ENCODE measurements around the gene PDE9A. TPM values are rescaled to one million over a fixed set of nuclear protein-coding genes. Genes with fewer than 3 reads are reported as not detected.
A peak's percentile ranks its signal among the peaks of the same experiment; 100 is the strongest.

Gene PDE9A
- total and polyA plus RNA-seq, 2 donors (not counting 3 experiments of a cell fraction or from before 2014, with no cell fraction given) = 0.28 to 2.2 TPM

DNA sequence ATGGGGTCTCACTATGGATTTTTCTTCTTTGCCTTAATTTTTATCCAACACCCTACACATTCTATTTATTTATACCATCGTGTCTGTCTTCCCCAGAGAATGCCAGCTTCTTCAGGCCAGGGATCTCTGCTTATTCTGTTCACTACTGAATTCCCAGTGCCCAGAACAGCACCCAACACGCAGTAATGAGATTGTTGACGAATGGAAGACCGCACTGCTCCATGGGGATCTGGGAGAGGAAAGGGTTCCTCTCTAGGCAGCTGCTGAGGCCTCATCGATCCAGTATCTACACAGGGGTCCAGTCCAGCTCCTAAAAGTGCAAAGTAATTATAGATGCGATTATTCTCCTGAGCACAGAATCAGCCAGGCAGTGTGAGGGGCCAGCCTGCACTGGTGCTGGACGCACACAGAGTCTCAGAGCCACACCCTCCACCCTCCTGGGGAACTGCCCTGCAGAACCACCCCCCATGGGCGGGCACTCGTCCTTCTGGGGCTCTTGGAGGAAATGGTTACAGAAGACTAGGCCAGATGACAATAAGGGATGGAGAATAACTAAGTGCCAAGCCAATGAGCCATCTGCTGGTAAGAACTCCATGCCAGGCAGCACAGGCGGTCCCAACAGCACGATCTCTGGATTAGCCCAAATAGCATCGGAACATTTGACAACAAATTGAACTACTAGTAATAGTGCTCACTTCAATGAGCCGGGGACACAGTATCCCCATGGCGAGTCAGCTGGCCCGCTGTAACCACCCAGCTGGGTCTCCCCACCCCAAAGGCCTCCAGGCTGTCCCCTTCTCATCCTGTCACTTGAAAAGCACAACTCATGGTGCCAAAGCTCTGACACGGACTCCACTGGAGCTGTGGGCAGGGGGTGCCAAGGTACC lies 1.7 kb upstream of the PDE9A start:
- no peaks in the 10 kb centered on the region for H3K79me2 ChIP-seq (ENCODE audit: control insufficient read depth, insufficient read depth, low read length)
- H3K27ac ChIP-seq (ENCODE audit: insufficient read depth, low read depth, low read length) = no peak overlapping the region
- intact Hi-C loops (cut with micrococcal nuclease) = loop anchor here (1.0 kb wide), 1 partner anchor 167 kb away; no protein-coding TSS in a partner anchor
- H3K9me1 ChIP-seq (replicated peaks; ENCODE audit: control insufficient read depth, extremely low read depth, insufficient read depth, low read length) = no peaks in the 10 kb centered on the region
- FAIRE-seq (no peak), DNase-seq (ENCODE audit: low read depth, low spot score) (no peak)
- H4K20me1 ChIP-seq (replicated peaks; ENCODE audit: control insufficient read depth, extremely low read depth, insufficient read depth, low read length) = no peaks in the 10 kb centered on the region
- dilution Hi-C loops (cut with MboI; ENCODE audit: extremely low pct_ligation_motif_present, low sequenced_read_pairs) = no loop called here
- H3K4me2 ChIP-seq (ENCODE audit: insufficient read depth, low read length) = no peak overlapping the region
- no peak overlapping the region for H3K9ac ChIP-seq (replicated peaks; ENCODE audit: extremely low read depth, insufficient read depth, low read length)
- peaks cover 21 to 25% of the 10 kb centered on the region in 2 experiments for H3K27me3 ChIP-seq (ENCODE audit: control insufficient read depth in 2 of 2, insufficient read depth in 2 of 2, low read length in 2 of 2)
- H2AFZ ChIP-seq (ENCODE audit: low read depth, low read length) = no peak overlapping the region
- TF ChIP-seq POLR2A (IDR thresholded peaks at IDR 0.05; ENCODE audit: low read depth, low read length) (no peak), GATA2 (IDR thresholded peaks at IDR 0.05; ENCODE audit: insufficient read depth, insufficient read length, low read depth, low read length) (no peak)
- TF ChIP-seq, protein P1, sequence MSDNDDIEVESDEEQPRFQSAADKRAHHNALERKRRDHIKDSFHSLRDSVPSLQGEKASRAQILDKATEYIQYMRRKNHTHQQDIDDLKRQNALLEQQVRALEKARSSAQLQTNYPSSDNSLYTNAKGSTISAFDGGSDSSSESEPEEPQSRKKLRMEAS (IDR thresholded peaks at IDR 0.05; ENCODE audit: insufficient read depth, insufficient read length) = no peak
- no peak overlapping the region for H3K4me3 ChIP-seq (replicated peaks in 1 of 3; ENCODE audit: insufficient read depth in 1 of 3, low read depth in 1 of 3, low read length in 3 of 3)
- H3K36me3 ChIP-seq (ENCODE audit: control insufficient read depth in 2 of 2, extremely low read depth in 1 of 2, insufficient read depth in 2 of 2, low read length in 2 of 2) = no peaks in the 10 kb centered on the region
- H3K9me3 ChIP-seq (replicated peaks; ENCODE audit: control insufficient read depth, insufficient read depth, low read length) = no peaks in the 10 kb centered on the region
- BruUV-seq (replicated peaks) = no TSS peak
- ChIA-PET POLR2A (no interaction called here), CTCF (interaction anchor here (0.7 to 2.6 kb wide), 3 partner anchors 8 to 168 kb away, joined by 7 to 18 read pairs (median 8); no protein-coding TSS in a partner anchor)
- H3K4me1 ChIP-seq (ENCODE audit: control insufficient read depth, extremely low read depth, insufficient read depth, low read length) = no peaks in the 10 kb centered on the region

DNA sequence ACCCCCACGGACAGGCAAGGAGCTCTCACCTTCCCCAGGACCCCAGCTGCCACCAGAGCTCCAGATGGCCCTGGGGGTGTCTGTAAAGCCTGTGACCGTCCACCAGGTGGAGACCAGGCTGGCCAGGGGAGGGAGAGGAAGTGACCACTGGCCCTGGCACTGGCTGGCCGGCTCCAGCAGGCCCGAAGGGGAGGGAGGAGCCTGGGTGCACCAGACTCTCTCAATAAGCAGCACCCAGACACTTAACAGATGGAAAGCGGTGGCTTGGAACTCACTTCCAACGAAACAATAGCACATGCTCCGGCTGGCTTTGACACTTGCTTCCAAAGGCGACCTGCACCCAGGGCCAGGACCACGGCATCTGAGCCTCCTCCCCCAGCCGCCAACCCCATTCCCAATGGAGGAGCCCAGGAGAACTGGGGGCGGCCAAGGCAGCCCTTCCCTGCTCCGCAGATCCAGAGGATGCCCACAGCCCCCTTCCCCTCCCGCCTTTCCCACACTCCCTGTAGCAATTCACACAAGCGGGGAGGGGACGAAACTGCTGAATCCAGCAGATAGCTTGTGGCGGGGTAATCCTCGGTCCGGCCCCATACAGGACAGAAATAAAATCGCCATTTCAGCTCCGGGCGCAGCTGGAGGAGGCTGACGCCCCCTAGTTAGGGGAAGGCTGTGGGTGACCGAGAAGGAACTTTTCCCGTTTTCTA lies 742 bp upstream of the PDE9A start:
- H3K9ac ChIP-seq (replicated peaks; ENCODE audit: extremely low read depth, insufficient read depth, low read length) = no peak overlapping the region
- BruUV-seq (replicated peaks) = no TSS peak
- H3K27me3 ChIP-seq (ENCODE audit: control insufficient read depth in 2 of 2, insufficient read depth in 2 of 2, low read length in 2 of 2) = peaks cover 21 to 25% of the 10 kb centered on the region in 2 experiments
- no peaks in the 10 kb centered on the region for H3K9me1 ChIP-seq (replicated peaks; ENCODE audit: control insufficient read depth, extremely low read depth, insufficient read depth, low read length)
- intact Hi-C loops (cut with micrococcal nuclease) = loop anchor here (1.0 kb wide), 1 partner anchor 166 kb away; no protein-coding TSS in a partner anchor
- no peak overlapping the region for H2AFZ ChIP-seq (ENCODE audit: low read depth, low read length)
- no peaks in the 10 kb centered on the region for H3K4me1 ChIP-seq (ENCODE audit: control insufficient read depth, extremely low read depth, insufficient read depth, low read length)
- peak; percentile 73 for TF ChIP-seq EZH2 (IDR thresholded peaks at IDR 0.05; ENCODE audit: borderline replicate concordance, low read depth, low read length, severe bottlenecking)
- TF ChIP-seq, protein P2, sequence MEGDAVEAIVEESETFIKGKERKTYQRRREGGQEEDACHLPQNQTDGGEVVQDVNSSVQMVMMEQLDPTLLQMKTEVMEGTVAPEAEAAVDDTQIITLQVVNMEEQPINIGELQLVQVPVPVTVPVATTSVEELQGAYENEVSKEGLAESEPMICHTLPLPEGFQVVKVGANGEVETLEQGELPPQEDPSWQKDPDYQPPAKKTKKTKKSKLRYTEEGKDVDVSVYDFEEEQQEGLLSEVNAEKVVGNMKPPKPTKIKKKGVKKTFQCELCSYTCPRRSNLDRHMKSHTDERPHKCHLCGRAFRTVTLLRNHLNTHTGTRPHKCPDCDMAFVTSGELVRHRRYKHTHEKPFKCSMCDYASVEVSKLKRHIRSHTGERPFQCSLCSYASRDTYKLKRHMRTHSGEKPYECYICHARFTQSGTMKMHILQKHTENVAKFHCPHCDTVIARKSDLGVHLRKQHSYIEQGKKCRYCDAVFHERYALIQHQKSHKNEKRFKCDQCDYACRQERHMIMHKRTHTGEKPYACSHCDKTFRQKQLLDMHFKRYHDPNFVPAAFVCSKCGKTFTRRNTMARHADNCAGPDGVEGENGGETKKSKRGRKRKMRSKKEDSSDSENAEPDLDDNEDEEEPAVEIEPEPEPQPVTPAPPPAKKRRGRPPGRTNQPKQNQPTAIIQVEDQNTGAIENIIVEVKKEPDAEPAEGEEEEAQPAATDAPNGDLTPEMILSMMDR (IDR thresholded peaks at IDR 0.05; ENCODE audit: extremely low read depth in 1 of 2, insufficient read depth in 1 of 2, low read depth in 1 of 2, low read length in 2 of 2) = peak; percentile 57 to 72
- no peak for TF ChIP-seq FOS (IDR thresholded peaks at IDR 0.05; ENCODE audit: borderline replicate concordance, insufficient read depth, low read length)
- no peak overlapping the region for H3K4me2 ChIP-seq (ENCODE audit: insufficient read depth, low read length)
- FAIRE-seq (peak; percentile 8), DNase-seq (ENCODE audit: low read depth, low spot score) (peak; percentile 52)
- no peak overlapping the region for H3K27ac ChIP-seq (ENCODE audit: insufficient read depth, low read depth, low read length)
- H3K36me3 ChIP-seq (ENCODE audit: control insufficient read depth in 2 of 2, extremely low read depth in 1 of 2, insufficient read depth in 2 of 2, low read length in 2 of 2) = no peaks in the 10 kb centered on the region
- ChIA-PET POLR2A (interaction anchor here (0.6 kb wide), 1 partner anchor 15 kb away, joined by 7 read pairs; no protein-coding TSS in a partner anchor), CTCF (interaction anchor here (0.7 to 2.6 kb wide), 5 partner anchors 9 to 167 kb away, joined by 3 to 18 read pairs (median 7); no protein-coding TSS in a partner anchor)
- no peaks in the 10 kb centered on the region for H4K20me1 ChIP-seq (replicated peaks; ENCODE audit: control insufficient read depth, extremely low read depth, insufficient read depth, low read length)
- no peaks in the 10 kb centered on the region for H3K9me3 ChIP-seq (replicated peaks; ENCODE audit: control insufficient read depth, insufficient read depth, low read length)
- dilution Hi-C loops (cut with MboI; ENCODE audit: extremely low pct_ligation_motif_present, low sequenced_read_pairs) = no loop called here
- H3K79me2 ChIP-seq (ENCODE audit: control insufficient read depth, insufficient read depth, low read length) = no peaks in the 10 kb centered on the region
- H3K4me3 ChIP-seq (replicated peaks in 1 of 3; ENCODE audit: insufficient read depth in 1 of 3, low read depth in 1 of 3, low read length in 3 of 3) = no peak overlapping the region
